ENCODE data around the gene BTD.

BTD gene

GRCh38 chr3:15665510-15666150 lies 64.1 kb downstream of the BTD start:
- DNase-seq (ENCODE audit: low read depth): no peak

GRCh38 chr3:15666277-15666676 lies 64.7 kb downstream of the BTD start:
- no peak for DNase-seq (ENCODE audit: low read depth)

GRCh38 chr3:15667484-15667883 lies 65.9 kb downstream of the BTD start:
- no peak for DNase-seq (ENCODE audit: low read depth)

- no peak for DNase-seq (ENCODE audit: low read depth)
Measured at GRCh38 chr3:15673536-15673935, 72.0 kb downstream of the BTD start.

GRCh38 chr3:15676259-15676658 lies 74.7 kb downstream of the BTD start:
- DNase-seq (ENCODE audit: low read depth): no peak

GRCh38 chr3:15679306-15679705 lies 77.8 kb downstream of the BTD start:
- DNase-seq (ENCODE audit: low read depth): no peak

GRCh38 chr3:15681668-15682067 lies 80.1 kb downstream of the BTD start:
- no peak for DNase-seq (ENCODE audit: low read depth)

GRCh38 chr3:15682561-15683185 lies 81.1 kb downstream of the BTD start:
- DNase-seq (ENCODE audit: low read depth): no peak

- DNase-seq (ENCODE audit: low read depth): no peak
Measured at GRCh38 chr3:15683253-15683652, 81.7 kb downstream of the BTD start.

- no peak for DNase-seq (ENCODE audit: low read depth)
Measured at GRCh38 chr3:15685927-15686326, 84.4 kb downstream of the BTD start.

GRCh38 chr3:15690230-15690629 lies 88.7 kb downstream of the BTD start:
- DNase-seq (ENCODE audit: low read depth): no peak

GRCh38 chr3:15690748-15691147 lies 89.2 kb downstream of the BTD start:
- DNase-seq (ENCODE audit: low read depth): no peak

- DNase-seq (ENCODE audit: low read depth): no peak
Measured at GRCh38 chr3:15693355-15693754, 91.8 kb downstream of the BTD start.

GRCh38 chr3:15694628-15695027 lies 93.1 kb downstream of the BTD start:
- DNase-seq (ENCODE audit: low read depth): no peak

Data from HS-27A (cell line).